GM10266 (cell line): ENCODE data around the gene DPPA5.

Experiments used
- DNase-seq: peaks from one replicate; pipeline ENCODE4 v3.0.0; 2012; ENCODE audit errors: extremely low spot score
- TF ChIP-seq, protein P1 (sequence below): IDR thresholded peaks from 2 replicates; pipeline ENCODE4 v1.5.1; 2012; ENCODE audit warnings: mild to moderate bottlenecking, low read depth; ENCODE audit not compliant: control insufficient read depth, insufficient read depth; ENCODE audit errors: missing control alignments

DPPA5 gene

DNA sequence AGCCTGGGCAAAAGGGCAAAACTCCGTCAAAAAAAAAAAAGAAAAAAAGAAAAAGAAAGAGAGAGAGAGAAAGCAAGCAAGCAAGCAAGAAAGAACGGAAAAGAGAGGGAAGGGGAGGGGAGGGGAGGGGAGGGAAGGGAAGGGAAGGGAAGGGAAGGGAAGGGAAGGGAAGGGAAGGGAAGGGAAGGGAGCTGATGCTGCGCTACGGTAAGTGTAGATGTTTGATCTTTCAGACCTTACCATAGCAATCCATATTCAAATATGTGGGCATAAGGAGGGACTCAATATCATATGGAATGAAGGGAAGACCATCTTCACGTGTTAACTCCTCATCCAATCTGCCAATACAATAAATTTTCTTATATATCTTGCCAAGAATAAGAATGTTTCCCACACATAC lies 11.9 kb downstream of the DPPA5 start:
- no peak for DNase-seq
- TF ChIP-seq, protein P1, sequence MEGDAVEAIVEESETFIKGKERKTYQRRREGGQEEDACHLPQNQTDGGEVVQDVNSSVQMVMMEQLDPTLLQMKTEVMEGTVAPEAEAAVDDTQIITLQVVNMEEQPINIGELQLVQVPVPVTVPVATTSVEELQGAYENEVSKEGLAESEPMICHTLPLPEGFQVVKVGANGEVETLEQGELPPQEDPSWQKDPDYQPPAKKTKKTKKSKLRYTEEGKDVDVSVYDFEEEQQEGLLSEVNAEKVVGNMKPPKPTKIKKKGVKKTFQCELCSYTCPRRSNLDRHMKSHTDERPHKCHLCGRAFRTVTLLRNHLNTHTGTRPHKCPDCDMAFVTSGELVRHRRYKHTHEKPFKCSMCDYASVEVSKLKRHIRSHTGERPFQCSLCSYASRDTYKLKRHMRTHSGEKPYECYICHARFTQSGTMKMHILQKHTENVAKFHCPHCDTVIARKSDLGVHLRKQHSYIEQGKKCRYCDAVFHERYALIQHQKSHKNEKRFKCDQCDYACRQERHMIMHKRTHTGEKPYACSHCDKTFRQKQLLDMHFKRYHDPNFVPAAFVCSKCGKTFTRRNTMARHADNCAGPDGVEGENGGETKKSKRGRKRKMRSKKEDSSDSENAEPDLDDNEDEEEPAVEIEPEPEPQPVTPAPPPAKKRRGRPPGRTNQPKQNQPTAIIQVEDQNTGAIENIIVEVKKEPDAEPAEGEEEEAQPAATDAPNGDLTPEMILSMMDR: no peak

GRCh38 chr6:73341335-73341734 lies 12.7 kb downstream of the DPPA5 start:
- TF ChIP-seq, protein P1: no peak
- DNase-seq: no peak

GRCh38 chr6:73340048-73340447 lies 14.0 kb downstream of the DPPA5 start:
- TF ChIP-seq, protein P1: no peak
- DNase-seq: no peak

- DNase-seq: no peak
These were observed 14.7 kb downstream of the DPPA5 start for GRCh38 chr6:73339340-73339739.

GRCh38 chr6:73329201-73329600 lies 24.9 kb downstream of the DPPA5 start:
- no peak for DNase-seq
- TF ChIP-seq, protein P1: no peak

More at GRCh38 chr6:73339340-73339739, 14.7 kb downstream of the DPPA5 start:
- TF ChIP-seq, protein P1: no peak

GRCh38 chr6:73328790-73329189 lies 25.3 kb downstream of the DPPA5 start:
- no peak for DNase-seq
- TF ChIP-seq, protein P1: no peak

GRCh38 chr6:73325656-73326055 lies 28.4 kb downstream of the DPPA5 start:
- TF ChIP-seq, protein P1: no peak
- DNase-seq: no peak
